OCI-LY1 (cell line): ENCODE results near the gene AAK1.

Source experiments
- H2AFZ ChIP-seq: fragments of 200-600 bp; sonication (generic), shearing (Covaris generic); 2 replicates; pipeline ENCODE4 v1.6.0; 2014; ENCODE audit warnings: antibody characterized with exemption, mild to moderate bottlenecking, low read length
- H3F3A ChIP-seq: fragments of 200-600 bp; sonication (generic), shearing (Covaris generic); 2 replicates; pipeline ENCODE4 v1.6.0; 2014; ENCODE audit warnings: mild to moderate bottlenecking, antibody characterized with exemption, low read length, moderate library complexity; ENCODE audit not compliant: insufficient read depth
- H3K27ac ChIP-seq: fragments of 200-600 bp; sonication (generic); 2 replicates; pipeline ENCODE4 v1.5.1; 2014; ENCODE audit warnings: low read length, mixed run types, mild to moderate bottlenecking, low read depth; ENCODE audit not compliant: poor library complexity, severe bottlenecking
- H3K27me3 ChIP-seq: fragments of 200-600 bp; sonication (generic); 2 replicates; pipeline ENCODE4 v1.6.0; 2014; ENCODE audit warnings: antibody characterized with exemption, mild to moderate bottlenecking, low read length, moderate library complexity; ENCODE audit not compliant: insufficient read depth
- H3K36me3 ChIP-seq: fragments of 200-600 bp; sonication (generic); 2 replicates; pipeline ENCODE4 v1.6.1; 2014; ENCODE audit warnings: mild to moderate bottlenecking, antibody characterized with exemption, low read length, moderate library complexity, mixed read lengths; ENCODE audit not compliant: insufficient read depth
- H3K4me1 ChIP-seq: fragments of 200-600 bp; sonication (generic); 2 replicates; pipeline ENCODE4 v1.5.1; 2014; ENCODE audit warnings: mild to moderate bottlenecking, low read length, moderate library complexity; ENCODE audit not compliant: insufficient read depth, severe bottlenecking
- H3K4me2 ChIP-seq: fragments of 200-600 bp; sonication (generic), shearing (Covaris generic); 2 replicates; pipeline ENCODE4 v1.6.1; 2014; ENCODE audit warnings: low read length
- H3K4me3 ChIP-seq: fragments of 200-600 bp; sonication (generic); 2 replicates; pipeline ENCODE4 v1.5.1; 2014; ENCODE audit warnings: low read length, low read depth, mild to moderate bottlenecking, mixed read lengths; ENCODE audit not compliant: poor library complexity, severe bottlenecking
- H3K79me2 ChIP-seq: fragments of 200-600 bp; shearing (Covaris generic); 2 replicates; pipeline ENCODE4 v1.6.1; 2016; ENCODE audit warnings: mixed run types, low read length, mixed read lengths; ENCODE audit not compliant: insufficient read depth
- H3K9ac ChIP-seq: fragments of 200-600 bp; sonication (generic), shearing (Covaris generic); 2 replicates; pipeline ENCODE4 v1.6.1; 2014; ENCODE audit warnings: mild to moderate bottlenecking, low read length, mixed read lengths
- H3K9me2 ChIP-seq: fragments of 200-600 bp; sonication (generic), shearing (Covaris generic); 2 replicates; pipeline ENCODE4 v1.6.1; 2014; ENCODE audit warnings: low read depth, mild to moderate bottlenecking, low read length, mixed read lengths
- H3K9me3 ChIP-seq: fragments of 200-600 bp; shearing (Covaris generic); 2 replicates; pipeline ENCODE4 v1.6.1; 2014; ENCODE audit warnings: low read length, mixed read lengths
- H4K20me1 ChIP-seq: fragments of 200-600 bp; sonication (generic), shearing (Covaris generic); 2 replicates; pipeline ENCODE4 v1.6.0; 2016; ENCODE audit warnings: mild to moderate bottlenecking, low read length; ENCODE audit not compliant: insufficient read depth
- EZH2 ChIP-seq: fragments of 200-600 bp; sonication (generic), shearing (Covaris generic); IDR thresholded peaks from 2 replicates; pipeline ENCODE4 v1.8.0; 2017; ENCODE audit warnings: borderline replicate concordance, mixed run types, mild to moderate bottlenecking, antibody characterized with exemption, low read length, moderate library complexity, mixed read lengths
- TF ChIP-seq, protein P1 (sequence below): fragments of 200-600 bp; sonication (generic), shearing (Covaris generic); IDR thresholded peaks from 2 replicates; pipeline ENCODE4 v1.5.1; 2017; ENCODE audit warnings: mild to moderate bottlenecking, antibody characterized with exemption, low read length, moderate library complexity, mixed read lengths

AAK1 gene

DNA sequence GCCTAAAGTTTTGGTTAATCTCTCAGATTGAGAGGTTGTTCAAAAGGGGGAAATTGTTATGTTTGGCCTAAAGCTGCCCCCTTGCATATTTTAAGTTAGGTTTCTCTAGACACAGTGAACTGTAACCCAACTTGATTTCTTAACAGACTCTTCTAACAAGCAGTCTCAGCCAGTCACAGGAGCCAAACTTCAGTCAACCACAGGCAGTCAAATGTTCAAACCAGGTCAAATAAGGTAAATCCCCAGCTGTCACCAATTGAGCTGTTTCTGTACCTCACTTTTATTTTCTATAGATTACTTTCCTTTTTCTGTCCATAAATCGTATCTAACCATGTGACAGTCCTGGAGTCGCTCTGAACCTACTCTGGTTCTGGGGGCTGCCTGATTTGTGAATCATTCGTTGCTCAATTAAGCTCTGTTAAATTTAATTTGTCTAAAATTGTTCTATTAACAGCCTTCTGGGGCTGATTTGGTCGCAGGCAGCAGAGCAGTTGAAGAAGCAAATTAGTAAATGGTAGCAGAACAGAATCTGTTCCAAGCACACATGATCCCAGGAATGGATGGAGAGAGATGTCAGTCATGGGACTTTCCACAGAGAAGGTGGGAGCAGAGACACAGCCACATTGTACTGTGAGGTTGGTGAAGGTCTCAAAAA lies 189.9 kb downstream of the AAK1 start:
- Histone ChIP-seq H3K4me3 (no peak overlapping the region), H3K79me2 (no peaks in the 10 kb centered on the region), H3K9me3 (no peaks in the 10 kb centered on the region), H3K27ac (no peak overlapping the region), H3K27me3 (no peaks in the 10 kb centered on the region), H3F3A (no peaks in the 10 kb centered on the region), H3K36me3 (no peaks in the 10 kb centered on the region), H3K4me1 (no peaks in the 10 kb centered on the region), H3K9me2 (no peaks in the 10 kb centered on the region), H3K4me2 (no peak overlapping the region), H3K9ac (no peak overlapping the region), H2AFZ (no peak overlapping the region), H4K20me1 (no peaks in the 10 kb centered on the region)
- no peak for TF ChIP-seq EZH2
- TF ChIP-seq, protein P1, sequence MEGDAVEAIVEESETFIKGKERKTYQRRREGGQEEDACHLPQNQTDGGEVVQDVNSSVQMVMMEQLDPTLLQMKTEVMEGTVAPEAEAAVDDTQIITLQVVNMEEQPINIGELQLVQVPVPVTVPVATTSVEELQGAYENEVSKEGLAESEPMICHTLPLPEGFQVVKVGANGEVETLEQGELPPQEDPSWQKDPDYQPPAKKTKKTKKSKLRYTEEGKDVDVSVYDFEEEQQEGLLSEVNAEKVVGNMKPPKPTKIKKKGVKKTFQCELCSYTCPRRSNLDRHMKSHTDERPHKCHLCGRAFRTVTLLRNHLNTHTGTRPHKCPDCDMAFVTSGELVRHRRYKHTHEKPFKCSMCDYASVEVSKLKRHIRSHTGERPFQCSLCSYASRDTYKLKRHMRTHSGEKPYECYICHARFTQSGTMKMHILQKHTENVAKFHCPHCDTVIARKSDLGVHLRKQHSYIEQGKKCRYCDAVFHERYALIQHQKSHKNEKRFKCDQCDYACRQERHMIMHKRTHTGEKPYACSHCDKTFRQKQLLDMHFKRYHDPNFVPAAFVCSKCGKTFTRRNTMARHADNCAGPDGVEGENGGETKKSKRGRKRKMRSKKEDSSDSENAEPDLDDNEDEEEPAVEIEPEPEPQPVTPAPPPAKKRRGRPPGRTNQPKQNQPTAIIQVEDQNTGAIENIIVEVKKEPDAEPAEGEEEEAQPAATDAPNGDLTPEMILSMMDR = no peak

DNA sequence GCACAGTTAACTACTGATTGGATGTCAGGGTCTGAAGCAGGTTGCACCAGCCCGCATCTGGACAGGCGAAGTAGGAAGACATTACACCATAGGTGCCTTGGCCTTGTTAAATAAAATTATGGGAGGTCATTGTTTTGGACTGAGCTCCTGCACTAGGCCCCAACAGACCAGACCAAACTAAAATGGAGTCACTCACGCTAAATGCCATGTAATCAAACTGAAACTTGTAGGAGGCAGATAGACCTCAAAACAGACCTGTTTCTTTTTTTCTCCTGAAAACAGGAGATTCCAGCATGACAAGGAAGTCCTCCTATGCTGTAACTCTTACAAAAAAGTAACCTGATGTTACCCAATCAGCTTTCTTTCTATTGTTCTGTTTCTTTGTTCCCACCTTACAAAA lies 190.9 kb downstream of the AAK1 start:
- no peaks in the 10 kb centered on the region for H3K9me3 ChIP-seq
- H3K79me2 ChIP-seq = no peaks in the 10 kb centered on the region
- no peak overlapping the region for H3K9ac ChIP-seq
- no peaks in the 10 kb centered on the region for H3K4me1 ChIP-seq
- H3F3A ChIP-seq = no peaks in the 10 kb centered on the region
- H3K4me2 ChIP-seq = no peak overlapping the region
- H3K27me3 ChIP-seq = no peaks in the 10 kb centered on the region
- H4K20me1 ChIP-seq = no peaks in the 10 kb centered on the region
- no peak overlapping the region for H3K4me3 ChIP-seq
- no peak for TF ChIP-seq EZH2
- TF ChIP-seq, protein P1 = no peak
- no peaks in the 10 kb centered on the region for H3K36me3 ChIP-seq
- no peak overlapping the region for H2AFZ ChIP-seq
- no peak overlapping the region for H3K27ac ChIP-seq
- H3K9me2 ChIP-seq = no peaks in the 10 kb centered on the region

DNA sequence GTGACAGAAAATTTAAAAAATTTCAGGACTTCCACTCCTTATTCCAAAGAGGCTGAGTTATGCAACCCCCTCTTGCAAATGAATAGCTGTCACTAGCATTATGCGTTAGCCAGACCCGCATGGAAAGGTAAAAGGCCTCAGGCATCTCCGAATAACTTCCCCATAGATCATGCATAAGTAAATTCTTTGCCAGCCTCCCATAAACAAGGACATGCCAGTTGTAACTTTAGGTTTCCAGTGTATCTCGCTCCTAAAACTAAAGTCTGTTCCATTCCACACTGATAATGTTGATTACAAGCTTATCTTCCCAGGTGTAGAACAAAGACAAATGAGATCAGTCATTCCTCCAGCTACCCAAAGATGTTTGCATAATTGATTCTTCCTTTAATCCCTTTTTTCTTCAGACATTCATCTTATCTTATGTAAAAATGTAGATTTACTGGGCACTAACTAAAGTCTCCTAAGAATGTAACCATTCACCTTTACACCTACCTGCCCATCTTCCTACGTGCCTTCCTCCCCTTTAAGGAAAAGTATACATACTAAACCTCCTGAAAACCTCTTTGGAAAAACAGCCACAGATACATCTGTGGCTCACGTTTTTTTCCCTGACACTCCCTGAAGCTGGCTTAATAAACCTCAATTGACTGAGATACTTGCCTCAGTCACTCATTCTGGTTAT lies 192.7 kb downstream of the AAK1 start:
- no peaks in the 10 kb centered on the region for H3K9me3 ChIP-seq
- no peaks in the 10 kb centered on the region for H3K79me2 ChIP-seq
- H3K27me3 ChIP-seq = no peaks in the 10 kb centered on the region
- no peak overlapping the region for H3K9ac ChIP-seq
- H4K20me1 ChIP-seq = no peaks in the 10 kb centered on the region
- no peak overlapping the region for H3K4me3 ChIP-seq
- H3K36me3 ChIP-seq = no peaks in the 10 kb centered on the region
- H3K4me1 ChIP-seq = no peaks in the 10 kb centered on the region
- H2AFZ ChIP-seq = no peak overlapping the region
- H3F3A ChIP-seq = no peaks in the 10 kb centered on the region
- no peaks in the 10 kb centered on the region for H3K9me2 ChIP-seq
- H3K27ac ChIP-seq = no peak overlapping the region
- TF ChIP-seq, protein P1 = no peak
- TF ChIP-seq EZH2 = no peak
- H3K4me2 ChIP-seq = no peak overlapping the region
